ENCODE measurements around the gene PRKG2.
"Not testable (repeated sequence)": the region's sequence is repeated elsewhere in the genome, so short reads cannot be mapped to it uniquely, and the experiment has no call there.

Gene PRKG2

GRCh38 chr4:81162752-81163458 is 52.1 kb downstream of the PRKG2 start:
- DNase-seq = no peak

- not testable (repeated sequence) for DNase-seq
Measured at GRCh38 chr4:81153714-81154323, 61.2 kb downstream of the PRKG2 start.

- DNase-seq = no peak
Measured at GRCh38 chr4:81152839-81153713, 61.9 kb downstream of the PRKG2 start.

GRCh38 chr4:81149976-81150375 is 65.0 kb downstream of the PRKG2 start:
- DNase-seq = no peak

DNA sequence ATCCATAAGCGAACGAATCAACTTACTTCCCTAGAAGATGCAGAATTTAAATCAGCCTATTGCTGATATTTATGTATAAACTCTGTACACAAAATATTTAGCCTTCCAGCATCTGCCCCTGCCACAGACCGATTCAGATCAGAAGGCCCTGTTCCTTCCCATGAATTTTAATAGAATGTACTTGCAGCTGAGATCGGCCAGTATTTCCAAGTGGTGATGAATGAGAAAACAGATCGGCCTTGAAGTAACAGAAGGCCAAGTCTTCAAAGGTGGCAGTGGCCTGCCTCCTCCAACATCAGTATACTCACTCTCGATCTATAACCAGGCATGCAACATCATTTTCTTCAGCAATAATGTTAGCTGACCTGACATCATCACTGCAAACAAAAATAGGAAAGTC is 66.4 kb downstream of the PRKG2 start:
- no peak for DNase-seq

GRCh38 chr4:81146466-81146865 is 68.6 kb downstream of the PRKG2 start:
- no peak for DNase-seq

GRCh38 chr4:81143183-81143582 is 71.8 kb downstream of the PRKG2 start:
- DNase-seq = no peak

GRCh38 chr4:81142744-81143143 is 72.3 kb downstream of the PRKG2 start:
- DNase-seq = no peak

- no peak for DNase-seq
Measured at GRCh38 chr4:81137894-81138293, 77.1 kb downstream of the PRKG2 start.

DNA sequence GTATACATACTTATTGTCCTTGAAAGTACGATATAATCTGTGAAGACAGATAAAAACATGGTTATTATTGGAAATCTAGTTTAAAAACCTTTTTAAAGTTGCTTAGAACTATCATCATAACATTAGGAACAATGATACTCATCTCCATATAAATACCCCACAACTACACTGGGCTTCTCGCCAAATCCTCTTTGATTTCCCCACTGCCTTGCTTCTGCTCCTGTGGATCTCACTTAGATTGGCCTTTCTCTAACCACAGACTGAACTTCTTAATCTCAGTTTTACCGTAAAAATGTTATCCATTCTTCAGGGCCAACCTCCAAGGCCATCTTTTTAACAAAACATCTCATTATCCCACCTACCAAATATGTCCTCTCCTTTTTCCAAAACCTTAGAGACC is 77.6 kb downstream of the PRKG2 start:
- no peak for DNase-seq

DNA sequence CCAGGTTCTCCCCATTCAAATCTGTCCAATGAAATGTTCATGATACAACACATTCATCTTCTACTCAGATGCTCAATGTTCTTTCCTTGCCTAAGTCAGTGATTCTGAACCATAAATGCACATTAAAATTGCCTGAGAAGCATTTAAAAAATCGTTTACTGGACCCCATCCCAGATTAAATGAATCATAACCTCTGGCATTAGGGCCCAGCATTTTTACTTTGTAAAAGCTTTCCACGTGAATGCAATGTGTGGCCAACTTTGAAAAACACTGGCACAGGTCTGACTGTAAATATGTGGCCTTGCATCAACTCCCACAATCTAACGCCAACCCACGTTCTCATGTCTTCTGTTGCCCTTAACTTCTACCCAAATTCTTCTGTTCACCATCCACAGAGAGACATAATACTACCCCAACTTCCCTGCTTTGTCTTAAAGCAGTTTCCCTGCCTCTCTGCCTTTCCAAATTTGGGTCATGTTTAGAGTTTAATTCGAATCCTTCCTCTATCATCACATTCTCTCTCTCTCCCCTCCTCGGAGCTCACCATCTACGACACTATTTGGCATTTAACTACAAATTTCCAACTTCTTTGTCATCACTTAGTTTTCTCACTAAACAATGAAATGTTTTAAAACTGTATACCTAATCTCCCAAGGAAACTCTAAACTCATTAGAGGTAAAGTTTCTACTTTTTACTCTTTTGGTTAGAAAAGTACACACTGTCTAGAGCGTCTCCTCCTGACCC is 78.7 kb downstream of the PRKG2 start:
- DNase-seq = no peak

DNA sequence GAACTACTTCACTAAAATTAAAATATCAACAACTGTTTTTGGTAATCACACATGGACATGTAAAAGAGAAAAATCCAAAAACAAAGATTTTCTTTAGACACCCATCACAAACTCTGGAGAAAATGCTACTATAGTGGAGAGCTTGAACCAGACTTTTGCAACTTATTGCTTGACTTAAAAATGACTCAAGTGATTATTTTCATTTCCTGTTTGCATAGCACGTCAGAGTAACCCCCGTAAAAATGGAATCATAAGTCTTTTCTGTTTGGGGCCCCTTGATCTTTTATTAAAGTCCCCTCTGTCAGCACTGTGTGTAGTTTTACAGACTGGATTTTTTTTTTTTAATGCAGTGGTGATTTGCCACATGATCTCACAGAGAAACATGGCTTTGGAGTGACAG is 79.5 kb downstream of the PRKG2 start:
- no peak for DNase-seq

- no peak for DNase-seq
Measured at GRCh38 chr4:81131563-81131962, 83.5 kb downstream of the PRKG2 start.

DNA sequence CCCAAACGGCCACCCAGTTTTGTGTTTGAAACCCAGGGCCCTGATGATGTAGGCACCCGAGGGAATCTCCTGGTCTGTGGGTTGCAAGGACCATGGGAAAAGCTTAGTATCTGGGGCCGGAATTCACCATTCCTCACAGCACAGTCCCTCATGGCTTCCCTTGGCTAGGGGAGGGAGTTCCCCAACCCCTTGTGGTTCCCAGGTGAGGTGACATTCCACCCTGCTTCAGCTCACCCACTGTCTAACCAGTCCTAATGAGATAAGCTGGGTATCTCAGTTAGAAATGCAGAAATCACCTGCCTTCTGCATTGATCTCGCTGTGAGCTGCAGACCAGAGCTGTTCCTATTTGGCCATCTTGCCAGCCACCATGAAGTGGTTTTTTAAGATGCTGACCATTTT is 84.0 kb downstream of the PRKG2 start:
- no peak for DNase-seq

- no peak for DNase-seq
Measured at GRCh38 chr4:81130569-81130968, 84.5 kb downstream of the PRKG2 start.

DNA sequence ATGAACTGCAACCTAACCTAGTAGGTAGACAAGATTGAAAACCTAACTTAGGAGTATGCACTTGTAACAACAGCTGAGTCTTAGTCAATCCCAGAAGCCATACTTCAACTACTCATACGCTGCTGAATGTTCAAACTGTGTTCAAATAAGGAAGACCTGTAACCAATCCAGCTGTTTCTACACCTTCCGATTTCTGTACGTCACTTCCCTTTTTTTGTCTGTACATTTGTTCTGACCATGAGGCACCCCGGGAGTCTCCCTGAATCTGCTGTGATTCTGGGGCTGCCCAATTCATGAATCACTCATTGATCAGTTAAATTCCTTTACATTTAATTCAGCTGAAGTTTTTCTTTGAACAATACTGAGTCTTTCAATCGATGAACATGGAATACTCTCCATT is 95.0 kb downstream of the PRKG2 start:
- no peak for DNase-seq

GRCh38 chr4:81118086-81118485 is 96.9 kb downstream of the PRKG2 start:
- no peak for DNase-seq

DNA sequence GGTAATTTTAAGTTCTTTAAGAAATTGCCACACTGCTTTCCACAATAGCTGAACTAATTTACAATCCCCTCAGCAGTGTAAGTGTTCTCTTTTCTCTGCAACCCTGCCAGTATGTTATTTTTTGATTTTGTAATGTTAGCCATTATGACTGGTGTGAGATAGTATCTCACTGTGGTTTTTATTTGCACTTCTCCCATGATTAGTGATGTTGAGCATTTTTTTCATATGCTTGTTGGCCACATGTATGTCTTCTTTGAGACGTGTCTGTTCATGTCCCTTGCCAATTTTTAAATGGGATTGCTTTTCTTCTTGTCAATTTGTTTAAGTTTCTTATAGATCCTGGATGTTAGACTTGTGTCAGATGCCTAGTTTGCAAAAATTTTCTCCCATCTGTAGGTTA is 98.5 kb downstream of the PRKG2 start:
- DNase-seq = no peak

GRCh38 chr4:81113024-81113423 is 102.0 kb downstream of the PRKG2 start:
- DNase-seq = no peak

GRCh38 chr4:81109356-81109755 is 105.7 kb downstream of the PRKG2 start:
- DNase-seq = no peak

- no peak for DNase-seq
Measured at GRCh38 chr4:81106150-81106549, 108.9 kb downstream of the PRKG2 start.

GRCh38 chr4:81102107-81102506 is 112.9 kb downstream of the PRKG2 start:
- no peak for DNase-seq

Data from anterior cingulate cortex (tissue), 58 donors.